ENCODE measurements around the gene WDR81. TPM values are rescaled to one million over a fixed set of nuclear protein-coding genes. Genes with fewer than 3 reads are reported as not detected.
"Not testable (repeated sequence)": the region's sequence is repeated elsewhere in the genome, so short reads cannot be mapped to it uniquely, and the experiment has no call there.

WDR81 gene
- total and polyA plus RNA-seq, 12 donors = 4.9 to 88.8 (median 41.1) TPM

DNA sequence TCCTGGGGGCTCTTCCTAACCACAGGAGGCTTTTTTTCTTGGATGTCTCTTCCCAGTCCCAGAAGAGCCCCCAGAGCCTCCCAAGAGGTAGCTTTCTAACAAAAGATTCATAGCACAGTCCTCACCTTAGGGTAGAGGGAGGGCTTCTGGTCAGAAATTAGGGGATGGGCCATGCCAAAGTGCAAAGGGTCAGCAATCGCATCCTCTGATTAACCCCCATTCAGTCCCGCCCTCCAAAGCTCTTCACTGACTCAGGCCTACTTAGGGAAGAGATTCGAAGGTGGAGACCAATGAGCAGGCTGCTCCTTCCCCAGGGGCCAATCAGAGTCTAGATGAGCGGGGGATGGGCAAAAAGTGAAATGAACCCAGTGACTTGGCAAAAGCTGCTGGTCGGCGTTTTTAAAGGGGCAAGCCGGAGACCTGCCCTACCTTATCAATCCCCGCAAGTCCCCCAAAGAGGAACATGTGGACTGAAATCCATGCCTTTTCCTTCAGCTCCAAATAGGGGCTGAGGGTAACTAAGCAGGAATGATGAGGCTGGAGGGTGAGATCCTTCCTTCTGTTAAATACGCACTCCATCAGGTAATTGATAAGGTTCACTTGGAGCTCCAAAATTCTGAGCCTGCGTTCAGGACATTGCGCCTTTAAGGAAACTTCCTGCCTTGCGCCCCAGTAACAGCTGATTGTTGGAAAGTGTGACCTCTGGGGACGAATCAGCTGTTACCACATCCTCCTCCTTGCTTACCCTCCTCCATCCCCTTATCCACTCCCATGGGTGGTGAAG, 7.4 kb upstream of the WDR81 start:
- Histone ChIP-seq H3K4me1 (replicated peaks in 1 of 2) (peaks cover 20 to 38% of the 10 kb centered on the region in 2 donors), H3K9me3 (replicated peaks in 1 of 3) (no peaks in the 10 kb centered on the region), H3K27me3 (no peaks in the 10 kb centered on the region), H3K27ac (peak overlapping the region; percentile 92 to 100 (median 99)), H3K36me3 (replicated peaks in 1 of 2) (peaks cover 0 to 20% of the 10 kb centered on the region in 2 donors), H3K4me3 (peak overlapping the region in 3 of 4 donors; percentile 71 to 86 (median 76))
- peak in 2 of 6 experiments; percentile 3 to 9 for TF ChIP-seq CTCF (IDR thresholded peaks at IDR 0.05)
- peak; percentile 35 to 81 for TF ChIP-seq POLR2A (IDR thresholded peaks at IDR 0.05)
- 0 to 1% (median 0%) methylated on average over 11 to 13 of the region's 13 CpGs for WGBS, 4 donors
- DNase-seq = peak; percentile 94 to 99 (median 98)
- intact Hi-C loops (cut with DNase I) = no loop called here

DNA sequence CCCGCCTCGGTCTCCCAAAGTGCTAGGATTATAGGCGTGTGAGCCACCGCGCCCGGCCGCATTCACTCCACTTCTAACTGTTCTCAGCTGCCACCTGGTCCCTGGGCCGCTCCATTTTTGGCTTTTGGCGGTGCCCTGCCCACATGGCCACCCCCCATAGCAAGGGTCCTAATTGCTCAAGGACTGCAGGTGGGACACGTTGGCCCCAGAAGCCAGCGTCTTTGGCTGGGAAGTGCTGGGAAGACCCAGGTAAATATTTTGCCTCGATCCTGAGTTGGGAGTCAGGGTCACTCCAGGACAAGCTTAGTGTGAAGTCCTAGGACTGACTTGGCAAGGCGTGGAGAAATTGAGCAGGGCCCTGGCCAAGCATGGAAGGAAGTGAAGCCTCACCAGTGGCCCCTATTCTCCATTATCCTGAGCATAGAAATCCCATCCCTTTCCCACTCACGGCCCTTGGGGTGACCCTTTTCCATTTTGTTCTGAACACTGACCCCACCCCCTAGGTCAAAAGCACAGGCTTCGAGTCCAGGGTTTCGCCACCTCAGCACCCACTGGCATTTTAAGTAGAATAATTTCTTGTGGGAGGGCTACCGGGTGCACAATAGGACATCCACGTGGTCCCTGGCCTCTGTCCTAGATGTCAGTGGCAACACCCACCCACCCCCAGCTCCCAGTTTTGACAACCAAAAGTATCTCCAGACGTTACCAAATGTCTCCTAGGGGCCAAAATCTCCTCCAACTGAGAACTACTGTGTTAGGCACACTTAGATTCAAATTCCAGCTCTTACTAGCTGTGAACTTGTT, 5.9 kb upstream of the WDR81 start:
- WGBS, 4 donors = 78 to 82% (median 79%) methylated on average over 17 to 19 of the region's 19 CpGs
- no peaks in the 10 kb centered on the region for H3K27me3 ChIP-seq
- peaks cover 13 to 29% of the 10 kb centered on the region in 2 donors for H3K4me1 ChIP-seq (replicated peaks in 1 of 2)
- H3K9me3 ChIP-seq (replicated peaks in 1 of 3) = no peaks in the 10 kb centered on the region
- H3K4me3 ChIP-seq = peak overlapping the region in 1 of 4 donors; percentile 71
- intact Hi-C loops (cut with DNase I) = no loop called here
- peak in 4 of 7 donors; percentile 26 to 68 (median 34) for DNase-seq
- H3K36me3 ChIP-seq (replicated peaks in 1 of 2) = peaks cover 0 to 6% of the 10 kb centered on the region in 2 donors
- peak overlapping the region in 4 of 5 donors; percentile 92 to 100 (median 100) for H3K27ac ChIP-seq
- TF ChIP-seq CTCF (IDR thresholded peaks at IDR 0.05) (no peak), POLR2A (IDR thresholded peaks at IDR 0.05) (no peak)

DNA sequence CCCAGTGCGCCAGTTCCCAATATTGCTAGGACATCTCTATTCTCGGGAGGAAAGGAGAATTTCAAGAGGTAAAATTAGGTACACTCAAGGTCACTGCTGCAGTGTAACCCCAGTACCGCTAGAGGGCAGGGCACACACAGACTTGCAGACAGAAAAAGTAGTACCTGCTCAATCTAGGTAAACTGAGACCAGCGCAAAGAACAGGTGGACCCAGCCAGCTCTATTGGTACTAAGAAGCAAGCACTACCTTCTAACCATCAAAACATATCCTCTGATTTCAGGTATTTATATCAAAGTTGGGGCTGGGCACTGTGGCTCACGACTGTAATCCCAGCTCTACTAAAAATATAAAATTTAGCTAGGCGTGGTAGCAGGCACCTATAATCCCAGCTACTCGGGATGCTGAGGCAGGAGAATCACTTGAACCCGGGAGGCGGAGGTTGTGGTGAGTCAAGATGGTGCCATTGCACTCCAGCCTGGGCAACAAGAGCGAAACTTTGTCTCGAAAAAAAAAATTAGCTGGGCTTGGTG, 3.6 kb upstream of the WDR81 start:
- Histone ChIP-seq H3K4me1 (replicated peaks in 1 of 2) (peaks cover 9 to 39% of the 10 kb centered on the region in 2 donors), H3K4me3 (no peak overlapping the region), H3K27me3 (no peaks in the 10 kb centered on the region), H3K36me3 (replicated peaks in 1 of 2) (no peaks in the 10 kb centered on the region), H3K27ac (peak overlapping the region in 2 of 5 donors; percentile 29 to 51), H3K9me3 (replicated peaks in 1 of 3) (no peaks in the 10 kb centered on the region)
- no peak for TF ChIP-seq POLR2A (IDR thresholded peaks at IDR 0.05)
- TF ChIP-seq CTCF (IDR thresholded peaks at IDR 0.05) = peak; percentile 94 to 97 (median 96)
- peak in 6 of 7 donors; percentile 67 to 90 (median 72) for DNase-seq
- intact Hi-C loops (cut with DNase I) = no loop called here
- 25 to 35% (median 32%) methylated on average over 11 of the region's 11 CpGs for WGBS, 4 donors

DNA sequence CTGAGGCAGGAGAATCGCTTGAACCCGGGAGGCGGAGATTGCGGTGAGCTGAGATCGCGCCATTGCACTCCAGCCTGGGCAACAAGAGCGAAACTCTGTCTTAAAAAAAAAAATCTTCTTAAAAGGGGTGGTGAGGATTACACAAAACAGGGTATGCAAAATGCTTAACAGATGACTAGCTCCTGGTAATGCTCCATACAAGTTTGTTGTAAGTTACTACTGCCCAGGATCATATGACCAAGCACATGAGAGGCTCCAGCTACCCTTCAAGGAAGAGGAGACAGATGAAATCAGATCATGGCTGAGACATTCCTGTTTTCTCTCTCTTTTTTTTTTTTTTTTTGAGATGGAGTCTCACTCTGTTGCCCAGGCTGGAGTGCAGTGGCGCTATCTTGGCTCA, 2.5 kb upstream of the WDR81 start:
- intact Hi-C loops (cut with DNase I); H3K27me3 ChIP-seq; H3K27ac ChIP-seq; DNase-seq; H3K4me3 ChIP-seq; H3K9me3 ChIP-seq (replicated peaks in 1 of 3): not testable (repeated sequence)
- WGBS, 4 donors = 93 to 98% (median 97%) methylated on average over 8 of the region's 8 CpGs
- Histone ChIP-seq H3K36me3 (replicated peaks in 1 of 2) (peaks cover 0 to 11% of the 10 kb centered on the region in 2 donors), H3K4me1 (replicated peaks in 1 of 2) (peaks cover 9 to 47% of the 10 kb centered on the region in 2 donors)

Measured in adrenal gland (tissue), 12 donors.